MCF 10A (cell line): ENCODE results near the gene SPACA7. TPM values are rescaled to one million over a fixed set of nuclear protein-coding genes. Genes with fewer than 3 reads are reported as not detected.

Experiments
- BruUV-seq: library from RNA; stranded (reverse); fragments of 400-500 nt; replicated peaks from 2 replicates; lab custom pipeline; 2021; lab: Mats Ljungman, UMichigan
- CTCF ChIA-PET: fragments of 300-600 bp; sonication (Branson Sonifier 250); formaldehyde crosslinking; extraction: SDS; loops from one replicate; lab custom pipeline; 2021; ENCODE audit warnings: antibody characterized with exemption, inconsistent platforms; lab: Yijun Ruan, JAX
- POLR2A ChIA-PET: fragments of 300-600, 350-650 bp; sonication (Branson Sonifier 250); formaldehyde crosslinking; extraction: SDS; loops from one replicate; lab custom pipeline; 2020; ENCODE audit warnings: antibody characterized with exemption, inconsistent platforms; lab: Yijun Ruan, JAX
- DNase-seq: peaks from one replicate; pipeline ENCODE4 v3.0.0-alpha.2; 2018; ENCODE audit not compliant: unreplicated experiment
- H3K27ac Mint-ChIP-seq: one replicate; pipeline ENCODE4 v1.8.0; 2022; ENCODE audit warnings: mild to moderate bottlenecking, low read depth, mixed read lengths; ENCODE audit not compliant: unreplicated experiment
- H3K27me3 Mint-ChIP-seq: one replicate; pipeline ENCODE4 v1.8.0; 2022; ENCODE audit warnings: mixed read lengths; ENCODE audit not compliant: insufficient read depth, unreplicated experiment
- H3K36me3 Mint-ChIP-seq: one replicate; pipeline ENCODE4 v1.8.0; 2022; ENCODE audit warnings: mild to moderate bottlenecking, moderate library complexity, mixed read lengths; ENCODE audit not compliant: insufficient read depth, unreplicated experiment
- H3K4me1 Mint-ChIP-seq: one replicate; pipeline ENCODE4 v1.8.0; 2022; ENCODE audit warnings: mixed read lengths; ENCODE audit not compliant: insufficient read depth, unreplicated experiment
- H3K4me3 Mint-ChIP-seq: one replicate; pipeline ENCODE4 v1.8.0; 2022; ENCODE audit warnings: mild to moderate bottlenecking, moderate library complexity, mixed read lengths; ENCODE audit not compliant: unreplicated experiment
- H3K9me3 Mint-ChIP-seq: one replicate; pipeline ENCODE4 v1.8.0; 2022; ENCODE audit warnings: mixed read lengths; ENCODE audit not compliant: unreplicated experiment
- CTCF ChIP-seq: fragments of 200-600 bp; IDR thresholded peaks from one replicate; pipeline ENCODE4 v1.8.0; 2022; ENCODE audit warnings: antibody characterized with exemption, mild to moderate bottlenecking; ENCODE audit not compliant: unreplicated experiment
- intact Hi-C: fragments of 100-400 bp; cut with micrococcal nuclease; formaldehyde crosslinking; loops from 2 replicates; pipeline ENCODE4 v1.14.1; 2022
- total RNA-seq: library from RNA; stranded (reverse); gene quantifications from 2 replicates; pipeline ENCODE4 v1.2.3, GENCODE V29; 2022

SPACA7 gene
- total RNA-seq, 1 experiment from 2014 or later = not detected

GRCh38 chr13:112454648-112455334 is 78.6 kb downstream of the SPACA7 start:
- H3K9me3 Mint-ChIP-seq = peaks cover 19% of the 10 kb centered on the region
- CTCF ChIA-PET = interaction anchor here (0.7 to 3.6 kb wide), 4 partner anchors 8 to 980 kb away, joined by 3 to 12 read pairs (median 4); no protein-coding TSS in a partner anchor
- POLR2A ChIA-PET = interaction anchor here (0.6 kb wide), 1 partner anchor 16 kb away, joined by 4 read pairs; no protein-coding TSS in a partner anchor

GRCh38 chr13:112455476-112456059 is 79.4 kb downstream of the SPACA7 start:
- H3K4me3 Mint-ChIP-seq = no peak overlapping the region
- no peaks in the 10 kb centered on the region for H3K36me3 Mint-ChIP-seq
- H3K27me3 Mint-ChIP-seq = no peaks in the 10 kb centered on the region
- no peak overlapping the region for H3K27ac Mint-ChIP-seq
- BruUV-seq = no TSS peak
- no peaks in the 10 kb centered on the region for H3K4me1 Mint-ChIP-seq
- no peak for TF ChIP-seq CTCF
- DNase-seq = no peak
- ChIA-PET CTCF (interaction anchor here (0.7 to 3.6 kb wide), 3 partner anchors 9 to 981 kb away, joined by 4 to 12 read pairs (median 5); no protein-coding TSS in a partner anchor), POLR2A (interaction anchor here (0.6 kb wide), 1 partner anchor 21 kb away, joined by 3 read pairs; no protein-coding TSS in a partner anchor)
- intact Hi-C loops = no loop called here
- peaks cover 22% of the 10 kb centered on the region for H3K9me3 Mint-ChIP-seq

More at GRCh38 chr13:112454648-112455334, 78.6 kb downstream of the SPACA7 start:
- Mint-ChIP-seq H3K4me1 (no peaks in the 10 kb centered on the region), H3K36me3 (no peaks in the 10 kb centered on the region), H3K27ac (no peak overlapping the region), H3K27me3 (no peaks in the 10 kb centered on the region), H3K4me3 (no peak overlapping the region)
- intact Hi-C loops = no loop called here
- TF ChIP-seq CTCF = no peak
- no TSS peak for BruUV-seq
- no peak for DNase-seq

GRCh38 chr13:112456138-112457056 is 80.2 kb downstream of the SPACA7 start:
- Mint-ChIP-seq H3K36me3 (no peaks in the 10 kb centered on the region), H3K9me3 (peaks cover 22% of the 10 kb centered on the region), H3K27me3 (no peaks in the 10 kb centered on the region), H3K4me3 (no peak overlapping the region), H3K4me1 (no peaks in the 10 kb centered on the region), H3K27ac (no peak overlapping the region)
- POLR2A ChIA-PET = no interaction called here
- CTCF ChIA-PET = interaction anchor here (3.6 kb wide), 1 partner anchor 982 kb away, joined by 12 read pairs; no protein-coding TSS in a partner anchor
- BruUV-seq = no TSS peak
- DNase-seq = no peak
- intact Hi-C loops = no loop called here
- no peak for TF ChIP-seq CTCF

GRCh38 chr13:112457081-112457480 is 80.9 kb downstream of the SPACA7 start:
- Mint-ChIP-seq H3K27ac (no peak overlapping the region), H3K9me3 (peaks cover 24% of the 10 kb centered on the region), H3K4me3 (no peak overlapping the region), H3K36me3 (no peaks in the 10 kb centered on the region), H3K27me3 (no peaks in the 10 kb centered on the region), H3K4me1 (no peaks in the 10 kb centered on the region)
- no peak for TF ChIP-seq CTCF
- intact Hi-C loops = no loop called here
- DNase-seq = no peak
- ChIA-PET POLR2A (no interaction called here), CTCF (no interaction called here)
- BruUV-seq = no TSS peak
